Right kidney (tissue), 9 donors: ENCODE measurements around the gene LIN7A.
A peak's percentile ranks its signal among the peaks of the same experiment; 100 is the strongest.

ENCODE experiments used
- DNase-seq: peaks from one replicate; pipeline ENCODE4 v3.0.0-alpha.2; 2016
- long read RNA-seq, 8 donors: transcript quantifications; one replicate each; lab custom pipeline, GENCODE V29; 2026

Gene LIN7A
- long read RNA-seq, donor 1, full-length matches to known transcripts: 4 of 4 reads
- long read RNA-seq, donor 1, partial matches to known transcripts: 0 of 4 reads
- long read RNA-seq, donor 1, other reads (novel, unspliced or antisense): 0 of 4 reads
- long read RNA-seq, donor 2, full-length matches to known transcripts: 7 of 7 reads
- long read RNA-seq, donor 2, partial matches to known transcripts: 0 of 7 reads
- long read RNA-seq, donor 2, other reads (novel, unspliced or antisense): 0 of 7 reads
- long read RNA-seq, donor 3, full-length matches to known transcripts: 1 of 1 reads
- long read RNA-seq, donor 3, partial matches to known transcripts: 0 of 1 reads
- long read RNA-seq, donor 3, other reads (novel, unspliced or antisense): 0 of 1 reads
- long read RNA-seq, donor 4, full-length matches to known transcripts: 8 of 13 reads
- long read RNA-seq, donor 4, partial matches to known transcripts: 5 of 13 reads
- long read RNA-seq, donor 4, other reads (novel, unspliced or antisense): 0 of 13 reads
- long read RNA-seq, donor 5, full-length matches to known transcripts: 5 of 5 reads
- long read RNA-seq, donor 5, partial matches to known transcripts: 0 of 5 reads
- long read RNA-seq, donor 5, other reads (novel, unspliced or antisense): 0 of 5 reads
- long read RNA-seq, donor 6, full-length matches to known transcripts: 3 of 3 reads
- long read RNA-seq, donor 6, partial matches to known transcripts: 0 of 3 reads
- long read RNA-seq, donor 6, other reads (novel, unspliced or antisense): 0 of 3 reads
- long read RNA-seq, donor 7, full-length matches to known transcripts: 8 of 8 reads
- long read RNA-seq, donor 7, partial matches to known transcripts: 0 of 8 reads
- long read RNA-seq, donor 7, other reads (novel, unspliced or antisense): 0 of 8 reads
- long read RNA-seq, donor 8, full-length matches to known transcripts: 8 of 8 reads
- long read RNA-seq, donor 8, partial matches to known transcripts: 0 of 8 reads
- long read RNA-seq, donor 8, other reads (novel, unspliced or antisense): 0 of 8 reads

GRCh38 chr12:80937391-80938238 is at the start of gene LIN7A:
TSS of gene LIN7A (minus strand) at chr12:80937934. CDS start at chr12:80937722, 212 bp downstream.
- peak; percentile 56 for DNase-seq

- no peak for DNase-seq
Measured at GRCh38 chr12:80986224-80986623, 48.5 kb upstream of the LIN7A start.

DNA sequence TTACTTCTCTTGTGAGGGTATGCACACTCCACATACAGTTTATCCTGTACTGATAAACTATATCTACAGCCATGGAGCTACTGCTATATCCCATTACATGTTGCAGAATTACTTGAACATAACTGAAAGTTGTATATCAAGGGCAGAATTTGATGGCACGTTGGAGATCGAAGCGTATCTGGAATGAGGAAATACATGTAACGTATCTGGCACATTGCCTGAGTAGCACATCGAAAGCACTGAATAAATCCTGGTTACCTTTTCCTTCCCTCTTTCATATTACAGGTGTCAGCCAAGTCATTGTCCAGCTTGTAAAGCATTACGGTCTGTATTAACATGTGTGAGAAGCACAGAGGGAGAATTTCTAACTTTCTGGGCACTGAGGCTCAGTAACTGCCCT is 42.1 kb upstream of the LIN7A start:
- DNase-seq: no peak

DNA sequence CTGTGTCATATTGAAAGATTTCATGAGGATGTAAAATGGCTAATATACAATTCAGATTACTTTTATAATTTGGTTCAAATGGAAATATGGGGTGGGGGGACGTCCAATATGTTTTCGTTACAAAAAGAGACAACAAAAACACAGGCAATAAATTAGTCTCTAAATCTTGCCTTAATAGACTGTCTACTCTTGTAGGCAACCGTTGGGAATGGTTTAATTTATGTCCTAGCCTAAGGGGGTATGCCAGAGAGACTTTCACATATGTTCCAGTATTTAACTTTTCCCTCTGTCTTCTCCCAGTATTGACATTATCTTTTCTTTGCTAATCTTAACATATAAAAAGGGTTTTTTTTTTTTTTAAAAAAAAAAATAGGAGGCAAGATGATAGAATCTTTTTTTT is 41.5 kb upstream of the LIN7A start:
- no peak for DNase-seq

- DNase-seq: no peak
Measured at GRCh38 chr12:80977346-80977745, 39.6 kb upstream of the LIN7A start.

DNA sequence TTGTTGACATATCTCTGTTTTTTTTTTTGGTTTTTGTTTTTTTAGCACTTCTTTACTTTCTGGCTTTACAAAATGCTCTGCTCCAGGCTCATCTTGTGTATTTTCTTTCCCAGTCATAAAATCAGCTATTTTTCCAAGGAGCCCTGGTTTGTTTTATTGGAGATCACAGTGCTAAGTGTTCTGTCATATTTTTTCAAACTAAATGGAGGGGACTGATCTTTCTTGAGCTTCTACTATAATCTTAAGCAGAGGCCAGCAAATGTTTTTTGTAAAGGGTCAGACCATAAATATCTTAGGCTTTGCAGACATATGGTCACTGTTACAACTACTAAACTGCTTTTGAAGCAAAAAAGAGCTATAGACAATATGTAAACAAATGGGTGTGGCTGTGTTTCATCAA is 30.6 kb upstream of the LIN7A start:
- no peak for DNase-seq

GRCh38 chr12:80967565-80967964 is 29.8 kb upstream of the LIN7A start:
- DNase-seq: no peak

- no peak for DNase-seq
Measured at GRCh38 chr12:80966001-80966400, 28.3 kb upstream of the LIN7A start.

DNA sequence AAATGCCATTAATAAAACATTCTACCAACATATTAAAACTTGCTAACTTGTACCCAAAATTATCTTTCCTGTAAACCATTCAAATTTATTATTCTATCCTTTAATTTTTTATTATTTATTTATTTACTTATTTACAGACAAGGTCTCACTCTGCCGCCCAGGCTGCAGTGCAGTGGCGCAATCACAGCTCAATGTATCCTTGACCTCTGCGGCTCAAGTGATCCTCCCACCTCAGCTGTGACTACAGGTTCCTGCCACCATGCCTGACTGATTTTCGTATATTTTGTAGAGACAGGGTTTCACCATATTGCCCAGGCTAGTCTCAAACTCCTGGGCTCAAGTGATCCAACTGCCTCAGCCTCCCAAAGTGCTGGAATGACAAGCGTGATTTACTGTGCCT is 20.4 kb upstream of the LIN7A start:
- DNase-seq: no peak

DNA sequence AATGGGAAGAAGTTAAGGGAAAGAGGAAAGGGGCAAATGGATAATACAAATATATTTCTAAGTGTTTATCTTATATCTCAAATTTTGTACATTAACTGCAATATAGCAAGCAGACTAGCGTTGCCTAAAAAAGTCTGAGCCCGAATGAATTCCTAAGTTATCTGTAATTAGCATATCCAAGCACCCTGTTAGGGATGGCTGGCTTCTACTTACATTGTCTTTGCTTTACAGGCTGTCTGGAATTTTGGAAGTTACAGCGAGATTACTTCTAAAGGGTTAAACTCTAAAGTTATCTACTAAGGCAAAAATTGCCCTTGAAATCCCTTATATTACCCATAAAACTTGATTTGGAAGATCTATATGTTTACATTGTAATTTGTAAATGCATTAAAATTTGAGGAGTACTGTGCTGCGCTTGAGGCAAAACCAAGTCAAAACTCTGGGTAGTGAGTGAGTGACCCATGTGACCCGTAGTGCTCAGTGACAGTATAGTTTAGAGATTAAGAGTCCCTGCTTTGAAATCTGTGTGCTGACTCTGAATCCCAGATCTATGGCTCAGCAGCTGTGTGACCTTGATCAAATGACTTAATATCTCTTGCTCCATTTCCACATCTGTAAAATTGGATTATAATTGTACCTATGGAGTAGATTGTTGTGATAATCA is 17.3 kb upstream of the LIN7A start:
- no peak for DNase-seq

GRCh38 chr12:80952443-80952842 is 14.7 kb upstream of the LIN7A start:
- no peak for DNase-seq

DNA sequence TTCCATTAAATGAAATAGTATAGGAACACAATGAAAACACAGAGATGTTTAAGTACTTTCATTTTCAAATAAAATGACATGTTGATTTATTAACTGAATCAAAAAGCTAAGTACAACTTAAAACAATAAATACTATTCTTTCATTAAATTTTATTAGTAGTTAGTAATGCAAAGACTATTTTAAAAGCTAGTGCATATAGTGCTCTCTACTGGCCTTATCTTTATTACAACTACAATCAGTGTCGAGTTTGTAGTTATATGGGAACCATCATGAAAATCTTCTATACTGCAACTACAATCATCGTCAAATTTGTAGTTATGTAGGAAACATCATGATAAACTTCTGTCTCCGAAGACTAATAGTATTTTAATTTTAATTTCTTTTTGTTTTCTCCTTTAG is 8.9 kb upstream of the LIN7A start:
- DNase-seq: no peak

DNA sequence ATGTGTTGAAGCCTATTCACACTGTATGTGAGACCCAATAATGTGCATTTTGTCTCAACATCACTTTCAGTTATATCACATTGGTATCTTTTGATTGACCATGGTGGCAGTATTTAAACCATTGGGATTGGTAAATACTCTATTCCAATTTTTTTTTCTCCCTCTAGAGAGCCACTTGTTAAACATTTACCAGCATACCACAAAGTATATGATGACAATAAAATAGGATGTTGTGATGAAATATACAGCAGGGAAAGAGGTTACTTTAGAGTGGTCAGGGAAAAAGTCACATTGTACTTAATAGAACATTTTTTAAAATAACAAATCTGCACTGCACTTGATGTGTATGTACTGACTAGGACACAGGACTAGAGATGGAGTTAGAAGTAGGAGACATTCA is 5.6 kb upstream of the LIN7A start:
- DNase-seq: no peak

GRCh38 chr12:80941916-80942315 is 4.2 kb upstream of the LIN7A start:
- DNase-seq: no peak

DNA sequence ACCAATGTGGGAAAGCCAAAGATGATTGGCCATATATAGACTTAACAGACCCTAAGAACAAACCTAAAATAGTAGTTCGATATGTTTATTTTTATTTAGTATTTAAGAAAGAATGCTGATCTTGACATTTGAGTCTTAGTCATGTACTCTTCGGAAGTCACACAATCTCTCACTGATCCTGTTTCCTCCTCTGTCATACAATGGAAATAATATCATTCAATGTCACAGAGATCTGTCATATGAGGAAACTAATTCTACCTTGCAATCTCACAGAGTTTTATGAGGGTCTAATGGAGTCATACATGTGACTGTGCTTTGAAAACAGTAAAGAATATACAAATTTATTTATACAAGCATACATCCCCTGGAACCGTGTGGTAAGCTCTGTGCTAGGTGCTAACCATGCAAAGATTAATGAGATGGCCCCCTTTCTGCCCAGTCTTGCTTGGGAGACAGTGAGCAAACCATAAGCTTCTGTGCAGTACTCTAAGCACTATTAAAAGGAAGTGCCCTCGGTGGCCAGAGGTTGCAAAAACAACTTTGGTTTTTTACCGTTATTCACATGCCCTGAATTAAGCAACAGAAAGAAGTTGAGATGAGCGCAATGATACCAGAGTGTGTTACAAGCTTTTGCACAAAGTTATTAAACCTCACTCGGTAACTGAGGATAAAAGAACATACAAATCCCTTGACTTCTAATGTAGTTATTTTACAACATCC is 1.7 kb upstream of the LIN7A start:
- no peak for DNase-seq

DNA sequence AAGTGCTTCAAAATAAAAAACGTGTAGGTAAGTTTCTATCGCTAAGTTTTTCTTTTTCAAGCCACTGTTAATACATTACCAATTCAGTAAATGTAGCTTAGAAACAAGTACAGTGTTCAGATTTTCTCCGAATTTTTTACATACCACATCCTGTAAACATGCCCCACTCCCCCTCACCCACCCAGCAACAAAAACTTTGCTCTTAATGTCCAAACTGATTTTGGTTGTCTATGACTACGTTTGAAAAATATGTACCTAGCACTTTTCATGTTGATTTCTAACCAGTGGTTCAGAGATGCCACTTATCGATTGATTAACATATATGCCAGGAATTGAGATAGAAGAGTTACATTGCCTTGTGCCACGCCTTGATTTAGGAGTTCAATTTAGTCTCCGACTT is 663 bp upstream of the LIN7A start:
- no peak for DNase-seq

DNA sequence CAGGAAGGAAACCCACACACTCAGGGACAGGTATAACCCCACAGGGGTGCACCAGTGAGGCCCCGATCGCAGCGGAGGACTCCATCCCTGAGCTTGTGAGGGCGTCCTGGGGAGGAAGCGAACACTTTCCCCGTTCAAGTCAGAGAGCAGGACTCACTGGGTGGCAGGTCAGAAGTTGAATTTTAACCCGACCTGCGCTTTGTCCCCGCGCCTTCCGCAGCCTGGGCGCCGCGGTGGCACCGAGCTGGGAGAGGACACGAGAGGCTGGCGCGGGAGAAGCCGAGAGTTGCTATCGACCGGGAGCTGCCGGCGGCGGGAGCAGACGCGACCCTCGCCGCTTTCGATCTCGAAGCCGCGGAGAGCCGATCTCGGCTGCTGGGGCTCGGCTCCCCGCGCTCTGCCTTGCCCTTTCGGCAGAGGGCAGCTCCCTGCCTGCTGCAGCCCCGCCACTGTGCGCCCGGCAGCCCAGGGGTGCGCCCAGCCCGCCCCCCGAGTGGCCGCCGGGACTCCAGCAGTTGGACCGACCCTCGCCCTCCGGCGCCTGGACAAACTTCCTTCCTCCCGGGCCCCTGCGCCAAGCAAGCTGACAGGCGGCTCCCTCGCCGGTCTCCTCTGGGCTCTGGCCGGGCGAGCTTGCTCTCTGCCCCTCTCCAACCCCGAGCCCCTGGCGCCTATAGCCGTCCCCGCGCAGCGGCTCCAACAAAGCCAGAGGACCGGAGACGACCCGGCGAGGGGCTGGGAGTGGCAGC is 918 bp downstream of the LIN7A start:
- peak; percentile 92 for DNase-seq

GRCh38 chr12:80936353-80936641 is 1.4 kb downstream of the LIN7A start:
- no peak for DNase-seq

- DNase-seq: no peak
Measured at GRCh38 chr12:80935111-80935510, 2.6 kb downstream of the LIN7A start.

- DNase-seq: no peak
Measured at GRCh38 chr12:80925983-80926382, 11.8 kb downstream of the LIN7A start.
